Right cardiac atrium (tissue), 5 donors: ENCODE results near the gene ISCA2. TPM values are rescaled to one million over a fixed set of nuclear protein-coding genes. Genes with fewer than 3 reads are reported as not detected.

Experiments used
- ATAC-seq, 2 donors: fragments of 200-7000 bp; cut with Tn5 transposase; one replicate each; pipeline versions ENCODE4 v1.8.0 to v1.9.1; 2020; ENCODE audit warnings: moderate library complexity in 2 of 2, mild to moderate bottlenecking in 1 of 2
- DNase-seq, 3 donors: peaks; one replicate each; pipeline ENCODE4 v3.0.0-alpha.2; 2020
- H3K27ac ChIP-seq: one replicate; pipeline ENCODE4 v1.5.1; 2013; ENCODE audit warnings: mild to moderate bottlenecking, low read length, control low read depth, moderate library complexity
- H3K27me3 ChIP-seq: one replicate; pipeline ENCODE4 v1.6.1; 2013; ENCODE audit not compliant: control insufficient read depth, insufficient read depth
- H3K4me1 ChIP-seq: one replicate; pipeline ENCODE4 v1.6.1; 2013; ENCODE audit warnings: low read length; ENCODE audit not compliant: control insufficient read depth, insufficient read depth
- H3K4me3 ChIP-seq: one replicate; pipeline ENCODE4 v1.5.1; 2013; ENCODE audit warnings: low read length, control low read depth
- H3K9me3 ChIP-seq: one replicate; pipeline ENCODE4 v1.6.1; 2013; ENCODE audit warnings: low read length; ENCODE audit not compliant: control insufficient read depth
- WGBS: extraction: QIAGEN DNeasy Blood & Tissue Kit; methylation state at CpG from one replicate; pipeline ENCODE4 v1.1.7; 2013; 5-methylcytosine and 5-hydroxymethylcytosine counted together
- intact Hi-C, 4 donors: fragments of 100-400 bp; cut with DNase I; formaldehyde crosslinking; loops; one replicate each; pipeline versions ENCODE4 v1.11.0 to v1.14.0; 2022 to 2023
- polyA plus RNA-seq: library from polyadenylated mRNA; stranded (reverse); fragments of 200-250 nt; gene quantifications from one replicate; pipeline ENCODE4 v1.2.3, GENCODE V29; 2013
- total RNA-seq, 4 donors: library from RNA; stranded (reverse); fragmentation: NEBNext Ultra II Directional; extraction: Animal tissue kit (Norgen Biotek cat#: 25700); gene quantifications; one replicate each; pipeline ENCODE4 v1.2.1, GENCODE V29; 2021
- donor health status: healthy with polysubstance abuse.
- donor health status: DM: no; HTN: yes; CAD: no.
- donor health status: DM: no; HTN: no; CAD: no.
- donor health status: DM: no; HTN: yes; CAD: no; lungs with severe emphysema.
- donor health status: DM: yes; HTN: yes; CAD: no.

ISCA2 gene
- total and polyA plus RNA-seq, 5 donors, result 29.2 to 45.1 (median 35.3) TPM

DNA sequence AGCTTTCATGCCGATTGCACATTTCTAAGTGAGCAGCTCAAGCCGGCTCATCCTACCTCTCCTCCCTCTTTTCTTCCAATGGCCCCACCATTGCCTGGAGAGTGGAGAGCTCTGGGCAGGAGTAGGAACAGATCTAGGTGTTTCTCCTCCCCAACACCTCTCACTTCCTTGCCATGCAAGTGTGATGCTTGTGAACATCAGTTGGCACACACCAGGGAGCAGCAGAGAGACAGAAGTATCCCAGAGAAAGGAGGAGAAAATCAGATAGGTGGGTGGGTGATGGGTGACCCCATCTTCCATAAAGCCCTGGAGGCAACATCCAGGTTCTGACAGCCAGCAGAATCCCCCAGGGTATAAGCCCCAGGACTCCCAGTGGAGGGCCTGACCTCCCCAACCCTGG, 28.2 kb upstream of the ISCA2 start:
- H3K27me3 ChIP-seq, result no peaks in the 10 kb centered on the region
- WGBS, result 90% methylated on average over 2 of the region's 2 CpGs

GRCh38 chr14:74468513-74468912, 25.1 kb upstream of the ISCA2 start:
- no peak for ATAC-seq
- intact Hi-C loops, result no loop called here
- Histone ChIP-seq H3K4me3 (no peak overlapping the region), H3K4me1 (no peaks in the 10 kb centered on the region), H3K27ac (no peak overlapping the region), H3K9me3 (no peaks in the 10 kb centered on the region), H3K27me3 (no peaks in the 10 kb centered on the region)
- DNase-seq, result no peak
- WGBS, result 90% methylated on average over 3 of the region's 3 CpGs

More for the DNA sequence above, 28.2 kb upstream of the ISCA2 start:
- DNase-seq, result no peak
- H3K4me3 ChIP-seq, result no peak overlapping the region
- H3K27ac ChIP-seq, result no peak overlapping the region
- no peaks in the 10 kb centered on the region for H3K9me3 ChIP-seq
- no peaks in the 10 kb centered on the region for H3K4me1 ChIP-seq
- intact Hi-C loops, result no loop called here
- no peak for ATAC-seq

DNA sequence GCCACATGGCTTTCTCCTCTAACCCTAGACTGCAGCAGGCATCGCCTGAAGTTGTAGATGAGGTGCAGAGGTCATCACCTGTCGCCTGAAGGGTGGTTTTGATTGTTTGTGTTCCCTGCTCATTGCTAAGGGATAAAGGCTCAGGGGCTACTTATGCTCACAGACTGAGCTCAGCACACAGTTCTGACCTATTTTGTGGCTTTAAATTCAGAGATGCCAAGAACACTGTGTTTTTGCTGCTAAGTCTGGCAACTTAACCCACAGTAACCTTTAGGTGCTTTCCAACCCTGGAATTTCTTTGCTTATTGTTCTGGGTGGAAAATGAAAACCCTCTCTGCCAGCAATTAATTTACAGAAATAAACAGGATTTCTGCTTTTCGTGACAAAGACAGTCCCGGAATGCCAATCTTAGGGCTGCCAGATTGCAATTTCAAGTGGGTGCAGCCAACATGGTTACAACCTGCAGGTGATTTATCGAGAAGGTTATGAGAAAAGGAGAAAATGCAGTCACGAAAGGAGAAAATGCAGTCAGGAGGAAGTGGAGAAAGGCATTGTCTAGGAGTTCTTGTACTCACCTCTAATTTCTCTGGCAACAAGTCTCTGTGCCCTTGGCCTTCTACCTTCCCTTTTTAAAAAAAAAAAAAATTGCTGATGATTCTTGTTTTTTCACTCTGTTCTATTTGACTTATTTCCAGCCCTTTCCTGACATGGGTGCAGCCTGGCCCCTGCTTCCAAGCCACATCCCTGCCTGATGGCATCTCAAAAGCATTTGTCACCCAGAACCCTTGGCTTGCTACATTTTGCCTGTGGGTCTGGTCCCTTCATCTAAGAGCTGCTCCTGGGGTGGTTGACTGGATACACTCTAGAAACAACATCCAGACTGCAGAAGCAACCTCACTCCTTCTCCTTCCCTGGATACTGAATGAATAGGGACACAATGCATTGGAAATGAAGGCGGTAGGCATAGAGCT, 23.7 kb upstream of the ISCA2 start:
- Histone ChIP-seq H3K27me3 (no peaks in the 10 kb centered on the region), H3K4me3 (no peak overlapping the region), H3K9me3 (no peaks in the 10 kb centered on the region), H3K4me1 (no peaks in the 10 kb centered on the region), H3K27ac (peak overlapping the region; percentile 6)
- intact Hi-C loops, result no loop called here
- ATAC-seq (no peak), DNase-seq (no peak)
- 77% methylated on average over 7 of the region's 7 CpGs for WGBS

DNA sequence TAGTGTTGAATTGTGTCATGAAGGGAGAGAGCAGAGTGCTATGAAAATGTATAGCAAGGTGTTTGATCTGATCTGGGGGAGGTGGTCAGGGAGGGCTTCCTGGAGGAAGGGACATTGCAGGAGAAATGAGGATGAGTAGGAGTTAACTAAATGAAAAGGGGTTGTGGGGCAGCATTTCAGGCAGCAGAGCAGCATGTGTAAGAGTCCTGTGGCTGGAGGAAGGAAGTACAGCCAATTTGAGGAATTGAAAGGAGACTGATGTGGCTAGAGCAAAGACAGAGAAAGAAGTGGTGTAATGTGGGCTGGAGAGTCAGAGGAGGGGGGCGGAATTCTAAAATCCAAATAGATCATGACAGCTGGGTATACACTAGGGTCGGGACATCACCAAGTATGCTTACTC, 21.0 kb upstream of the ISCA2 start:
- no peaks in the 10 kb centered on the region for H3K4me1 ChIP-seq
- H3K9me3 ChIP-seq, result no peaks in the 10 kb centered on the region
- 90% methylated on average over 2 of the region's 2 CpGs for WGBS
- DNase-seq (no peak), ATAC-seq (no peak)
- intact Hi-C loops, result no loop called here
- H3K27ac ChIP-seq, result no peak overlapping the region
- no peaks in the 10 kb centered on the region for H3K27me3 ChIP-seq
- H3K4me3 ChIP-seq, result no peak overlapping the region

DNA sequence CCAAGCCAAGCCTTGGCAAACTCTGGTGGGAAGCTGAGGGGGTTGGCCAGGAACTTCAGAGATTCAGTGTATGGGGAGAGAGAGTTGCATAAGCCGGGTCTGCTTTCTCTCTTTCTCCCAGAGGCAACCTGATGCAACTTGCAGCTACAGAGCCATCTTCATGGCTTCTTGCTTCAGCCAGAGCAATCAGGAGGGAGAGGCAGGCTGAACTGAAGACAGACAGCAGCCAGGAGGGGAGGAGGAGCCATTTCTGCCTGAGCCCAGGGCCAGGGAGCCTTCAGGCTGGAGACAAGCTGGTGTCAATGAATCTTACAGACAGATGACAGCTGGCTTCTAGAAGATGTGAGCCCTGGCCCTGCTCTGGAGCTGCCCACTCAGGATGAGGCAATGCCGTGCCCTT, 19.2 kb upstream of the ISCA2 start:
- H3K9me3 ChIP-seq, result no peaks in the 10 kb centered on the region
- DNase-seq (no peak), ATAC-seq (no peak)
- H3K4me1 ChIP-seq, result no peaks in the 10 kb centered on the region
- no peaks in the 10 kb centered on the region for H3K27me3 ChIP-seq
- H3K4me3 ChIP-seq, result no peak overlapping the region
- WGBS, result 73% methylated on average over 2 of the region's 2 CpGs
- intact Hi-C loops, result no loop called here
- no peak overlapping the region for H3K27ac ChIP-seq

DNA sequence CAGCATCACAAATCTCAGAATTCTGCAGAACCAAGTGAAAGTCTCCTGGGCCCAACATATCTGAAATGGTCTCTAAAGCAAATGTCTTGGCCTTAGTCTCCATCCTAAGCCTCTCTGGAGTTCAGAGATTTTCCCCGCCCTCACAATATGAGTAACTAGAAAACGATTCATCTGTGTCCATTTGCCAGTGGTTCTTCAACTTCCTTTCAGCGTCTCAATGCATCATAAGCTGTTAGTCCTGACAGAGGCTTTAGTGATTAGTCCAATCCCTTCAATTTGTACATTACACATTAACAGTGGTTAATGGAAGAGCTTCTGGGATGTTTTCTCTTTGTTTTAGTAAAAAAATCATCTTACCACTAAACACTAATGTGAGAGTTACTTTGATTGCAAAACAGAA, 17.9 kb upstream of the ISCA2 start:
- no peak for DNase-seq
- Histone ChIP-seq H3K4me1 (no peaks in the 10 kb centered on the region), H3K27me3 (no peaks in the 10 kb centered on the region), H3K9me3 (no peaks in the 10 kb centered on the region), H3K4me3 (no peak overlapping the region), H3K27ac (no peak overlapping the region)
- 44% methylated on average over 3 of the region's 3 CpGs for WGBS
- intact Hi-C loops, result loop anchor here in 3 of 4 donors (5.0 kb wide), 1 partner anchor 113 kb away; no protein-coding TSS in a partner anchor
- ATAC-seq, result peak; percentile 38 to 57

GRCh38 chr14:74476107-74476506, 17.5 kb upstream of the ISCA2 start:
- Histone ChIP-seq H3K27ac (no peak overlapping the region), H3K4me3 (no peak overlapping the region), H3K9me3 (no peaks in the 10 kb centered on the region), H3K4me1 (no peaks in the 10 kb centered on the region), H3K27me3 (no peaks in the 10 kb centered on the region)
- DNase-seq, result no peak
- intact Hi-C loops, result loop anchor here in 3 of 4 donors (5.0 kb wide), 1 partner anchor 114 kb away; no protein-coding TSS in a partner anchor
- peak in 1 of 2 donors; percentile 54 for ATAC-seq
- WGBS, result 74% methylated on average over 4 of the region's 4 CpGs

DNA sequence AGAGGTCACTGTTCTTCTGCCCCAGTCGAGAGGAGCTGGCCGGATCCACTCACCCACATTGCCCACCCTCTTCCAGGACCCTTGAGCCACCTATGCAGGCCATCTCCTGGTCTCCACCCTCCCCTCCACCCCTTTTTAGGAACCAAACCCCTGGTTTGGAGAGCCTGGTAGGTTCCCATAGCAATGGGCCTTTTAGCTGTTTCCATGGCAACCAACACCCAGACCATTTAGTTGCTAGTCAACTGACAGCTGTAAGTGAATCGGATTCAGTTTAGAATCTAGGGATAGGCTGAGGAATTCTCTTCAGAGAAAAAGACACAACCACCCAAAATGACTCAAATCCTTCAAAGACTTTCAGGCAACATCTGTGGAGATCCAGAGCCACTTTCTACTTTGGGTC, 17.0 kb upstream of the ISCA2 start:
- intact Hi-C loops, result loop anchor here in 3 of 4 donors (5.0 kb wide), 1 partner anchor 114 kb away; no protein-coding TSS in a partner anchor
- DNase-seq (no peak), ATAC-seq (no peak)
- Histone ChIP-seq H3K27me3 (no peaks in the 10 kb centered on the region), H3K9me3 (no peaks in the 10 kb centered on the region), H3K27ac (no peak overlapping the region), H3K4me3 (no peak overlapping the region), H3K4me1 (no peaks in the 10 kb centered on the region)
- WGBS, result 94% methylated on average over 3 of the region's 3 CpGs

GRCh38 chr14:74478996-74479635, 14.4 kb upstream of the ISCA2 start:
- no peak overlapping the region for H3K4me3 ChIP-seq
- WGBS, result 98% methylated on average over 2 of the region's 2 CpGs
- intact Hi-C loops, result loop anchor here in 3 of 4 donors (5.0 kb wide), 1 partner anchor 117 kb away; no protein-coding TSS in a partner anchor

GRCh38 chr14:74480046-74480445, 13.5 kb upstream of the ISCA2 start:
- WGBS, result 67% methylated on average over 4 of the region's 4 CpGs
- ATAC-seq (no peak), DNase-seq (no peak)
- Histone ChIP-seq H3K4me1 (no peaks in the 10 kb centered on the region), H3K27ac (no peak overlapping the region), H3K9me3 (no peaks in the 10 kb centered on the region), H3K27me3 (no peaks in the 10 kb centered on the region), H3K4me3 (no peak overlapping the region)
- intact Hi-C loops, result loop anchor here in 1 of 4 donors (5.0 kb wide), 1 partner anchor 113 kb away; no protein-coding TSS in a partner anchor

More at GRCh38 chr14:74478996-74479635, 14.4 kb upstream of the ISCA2 start:
- Histone ChIP-seq H3K27ac (no peak overlapping the region), H3K9me3 (no peaks in the 10 kb centered on the region), H3K4me1 (no peaks in the 10 kb centered on the region), H3K27me3 (no peaks in the 10 kb centered on the region)
- no peak for DNase-seq
- peak in 1 of 2 donors; percentile 47 for ATAC-seq

DNA sequence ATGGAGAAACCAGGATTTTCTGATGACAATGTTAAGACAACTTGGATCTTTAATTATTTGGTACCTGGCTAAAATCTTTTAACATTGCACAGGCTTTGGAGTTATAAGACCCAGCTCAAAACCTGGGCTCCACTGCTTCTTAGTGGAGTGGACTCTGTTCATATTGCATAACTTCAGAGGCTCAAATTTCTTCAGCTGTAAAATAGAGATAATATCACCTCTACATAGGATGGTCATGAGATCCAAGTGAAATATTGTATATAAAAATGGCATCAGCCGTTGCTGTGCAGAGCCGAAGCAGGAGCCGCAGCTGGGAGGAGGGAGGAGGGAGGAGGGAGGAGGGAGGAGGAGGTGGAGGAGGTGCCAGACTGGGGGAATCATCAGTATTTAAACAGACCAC, 11.0 kb upstream of the ISCA2 start:
- ATAC-seq, result no peak
- Histone ChIP-seq H3K9me3 (no peaks in the 10 kb centered on the region), H3K4me1 (peaks cover 5% of the 10 kb centered on the region), H3K4me3 (no peak overlapping the region), H3K27me3 (no peaks in the 10 kb centered on the region), H3K27ac (no peak overlapping the region)
- 85% methylated on average over 3 of the region's 3 CpGs for WGBS
- DNase-seq, result no peak
- intact Hi-C loops, result loop anchor here in 1 of 4 donors (5.0 kb wide), 1 partner anchor 115 kb away; no protein-coding TSS in a partner anchor
